BJ (cell line): Measurements from ENCODE around the gene PTGR2. TPM values are rescaled to one million over a fixed set of nuclear protein-coding genes. Genes with fewer than 3 reads are reported as not detected.
"Not testable (repeated sequence)": the region's sequence is repeated elsewhere in the genome, so short reads cannot be mapped to it uniquely, and the experiment has no call there.

ENCODE experiments used
- CTCF ChIA-PET: fragments of 350-600 bp; formaldehyde crosslinking; extraction: SDS; loops from one replicate; lab custom pipeline; 2021; ENCODE audit warnings: antibody characterized with exemption, inconsistent platforms; lab: Yijun Ruan, JAX
- POLR2A ChIA-PET: fragments of 300-600 bp; sonication (Branson Sonifier 250); formaldehyde crosslinking; extraction: SDS; loops from one replicate; lab custom pipeline; 2021; ENCODE audit warnings: antibody characterized with exemption; lab: Charles Lee
- DNase-seq: peaks from one replicate; pipeline ENCODE4 v3.0.0-alpha.2; 2011; ENCODE audit warnings: low read depth
- H3K27me3 ChIP-seq: 2 replicates; pipeline ENCODE4 v1.6.0; 2011; ENCODE audit warnings: low read length; ENCODE audit not compliant: control insufficient read depth, insufficient read depth
- H3K36me3 ChIP-seq: 2 replicates; pipeline ENCODE4 v1.5.1; 2011; ENCODE audit warnings: low read length; ENCODE audit not compliant: control insufficient read depth, insufficient read depth
- H3K4me3 ChIP-seq: 2 replicates; pipeline ENCODE4 v1.5.1; 2011; ENCODE audit warnings: low read depth, mild to moderate bottlenecking, control low read depth, low read length
- CTCF ChIP-seq: IDR thresholded peaks from 2 replicates; pipeline ENCODE4 v1.5.1; 2011; ENCODE audit warnings: low read depth, mild to moderate bottlenecking, control low read depth, inconsistent platforms, low read length, moderate library complexity; ENCODE audit not compliant: insufficient read depth
- polyA plus RNA-seq: library from polyadenylated mRNA; depleted of rRNA; stranded (reverse); fragments of >200 nt; gene quantifications from 2 replicates; pipeline ENCODE4 v1.2.3, GENCODE V29; 2011

PTGR2 gene
- polyA plus RNA-seq, 1 experiment, result 1.3 TPM

GRCh38 chr14:73824127-73824526 is 27.5 kb upstream of the PTGR2 start:
- Histone ChIP-seq H3K36me3 (no peaks in the 10 kb centered on the region), H3K27me3 (no peaks in the 10 kb centered on the region), H3K4me3 (no peak overlapping the region)
- POLR2A ChIA-PET, result no interaction called here
- no peak for DNase-seq
- no peak for TF ChIP-seq CTCF
- CTCF ChIA-PET, result interaction anchor here (0.6 to 7.2 kb wide), 6 partner anchors 20 to 100 kb away, joined by 3 to 45 read pairs (median 4); no protein-coding TSS in a partner anchor

GRCh38 chr14:73824536-73824935 is 27.1 kb upstream of the PTGR2 start:
- no peak for DNase-seq
- no peaks in the 10 kb centered on the region for H3K27me3 ChIP-seq
- no peaks in the 10 kb centered on the region for H3K36me3 ChIP-seq
- TF ChIP-seq CTCF, result no peak
- no peak overlapping the region for H3K4me3 ChIP-seq
- CTCF ChIA-PET, result interaction anchor here (0.6 to 7.2 kb wide), 9 partner anchors 20 to 101 kb away, joined by 3 to 45 read pairs (median 4); no protein-coding TSS in a partner anchor
- POLR2A ChIA-PET, result no interaction called here

GRCh38 chr14:73825551-73826188 is 26.0 kb upstream of the PTGR2 start:
- TF ChIP-seq CTCF, result peak; percentile 92
- ChIA-PET CTCF (interaction anchor here (0.7 to 7.2 kb wide), 17 partner anchors 9 to 164 kb away, joined by 3 to 45 read pairs (median 4); partner anchors contain the start of gene PTGR2), POLR2A (no interaction called here)
- Histone ChIP-seq H3K36me3 (no peaks in the 10 kb centered on the region), H3K4me3 (no peak overlapping the region), H3K27me3 (no peaks in the 10 kb centered on the region)
- DNase-seq, result no peak

GRCh38 chr14:73827190-73827589 is 24.4 kb upstream of the PTGR2 start:
- CTCF ChIA-PET, result interaction anchor here (0.7 to 7.2 kb wide), 14 partner anchors 18 to 104 kb away, joined by 3 to 45 read pairs (median 6); partner anchors contain the start of gene PTGR2
- H3K4me3 ChIP-seq, POLR2A ChIA-PET, H3K36me3 ChIP-seq, H3K27me3 ChIP-seq, DNase-seq: not testable (repeated sequence)
- TF ChIP-seq CTCF, result peak; percentile 31; the same call in 1 of the 2 replicates

GRCh38 chr14:73829071-73829470 is 22.6 kb upstream of the PTGR2 start:
- no peak for TF ChIP-seq CTCF
- POLR2A ChIA-PET, result no interaction called here
- no peaks in the 10 kb centered on the region for H3K27me3 ChIP-seq
- DNase-seq, result no peak
- CTCF ChIA-PET, result interaction anchor here (0.6 to 7.2 kb wide), 3 partner anchors 79 to 134 kb away, joined by 3 to 45 read pairs (median 3); no protein-coding TSS in a partner anchor
- no peak overlapping the region for H3K4me3 ChIP-seq
- H3K36me3 ChIP-seq, result no peaks in the 10 kb centered on the region
